Keratinocyte (primary cell): Measurements from ENCODE around the gene TRPV4. TPM values are rescaled to one million over a fixed set of nuclear protein-coding genes. Genes with fewer than 3 reads are reported as not detected.

Experiments
- DNase-seq: peaks from one replicate; pipeline ENCODE4 v3.0.0-alpha.2; 2011; ENCODE audit warnings: low read depth, missing footprints, low spot score
- FAIRE-seq: peaks from 2 replicates; lab custom pipeline; 2011; peaks lifted over from hg19 to GRCh38; lab: Jason Lieb, UNC
- H2AFZ ChIP-seq: 2 replicates; pipeline ENCODE4 v1.6.0; 2012; ENCODE audit warnings: low read length, control low read depth, inconsistent platforms; ENCODE audit not compliant: control insufficient read depth
- H3K27ac ChIP-seq: 2 replicates; pipeline ENCODE4 v1.5.1; 2011; ENCODE audit warnings: low read length; ENCODE audit not compliant: control insufficient read depth, insufficient read depth
- H3K27me3 ChIP-seq: 3 replicates; pipeline ENCODE4 v1.6.0; 2011; ENCODE audit warnings: low read length; ENCODE audit not compliant: control insufficient read depth, insufficient read depth; ENCODE audit errors: extremely low read depth
- H3K36me3 ChIP-seq, 2 experiments: 2 replicates in 1 of 2; 3 replicates in 1 of 2; pipeline ENCODE4 v1.5.1; 2011; ENCODE audit warnings: low read length in 2 of 2, mild to moderate bottlenecking in 1 of 2; ENCODE audit not compliant: control insufficient read depth in 2 of 2, insufficient read depth in 2 of 2; ENCODE audit errors: extremely low read depth in 1 of 2
- H3K4me1 ChIP-seq: 3 replicates; pipeline ENCODE4 v1.5.1; 2011; ENCODE audit warnings: low read length; ENCODE audit not compliant: control insufficient read depth, insufficient read depth; ENCODE audit errors: extremely low read depth
- H3K4me2 ChIP-seq: 3 replicates; pipeline ENCODE4 v1.6.0; 2011; ENCODE audit warnings: low read depth, low read length; ENCODE audit not compliant: control insufficient read depth, insufficient read depth; ENCODE audit errors: extremely low read depth
- H3K4me3 ChIP-seq, 3 experiments: fragments of 200-600 bp in 1 of 3; sonication (generic) in 1 of 3; 2 replicates in 2 of 3; 3 replicates in 1 of 3; pipeline ENCODE4 v1.5.1; 2011 to 2016; ENCODE audit warnings: low read length in 3 of 3, mild to moderate bottlenecking in 3 of 3, control low read depth in 2 of 3, inconsistent platforms in 1 of 3, low read depth in 1 of 3, mixed read lengths in 1 of 3, mixed run types in 1 of 3, moderate library complexity in 1 of 3; ENCODE audit not compliant: control insufficient read depth in 2 of 3, insufficient read depth in 2 of 3; ENCODE audit errors: extremely low read depth in 1 of 3
- H3K79me2 ChIP-seq: 2 replicates; pipeline ENCODE4 v1.6.0; 2012; ENCODE audit warnings: low read length; ENCODE audit not compliant: control insufficient read depth, insufficient read depth
- H3K9ac ChIP-seq: 3 replicates; pipeline ENCODE4 v1.6.0; 2011; ENCODE audit warnings: low read length; ENCODE audit not compliant: control insufficient read depth, insufficient read depth; ENCODE audit errors: extremely low read depth
- H3K9me1 ChIP-seq: 3 replicates; pipeline ENCODE4 v1.6.0; 2011; ENCODE audit warnings: low read length; ENCODE audit not compliant: control insufficient read depth, insufficient read depth; ENCODE audit errors: extremely low read depth
- H3K9me3 ChIP-seq: 2 replicates; pipeline ENCODE4 v1.5.1; 2012; ENCODE audit warnings: low read depth, low read length; ENCODE audit not compliant: control insufficient read depth
- H4K20me1 ChIP-seq: 3 replicates; pipeline ENCODE4 v1.6.0; 2011; ENCODE audit warnings: low read length; ENCODE audit not compliant: control insufficient read depth, insufficient read depth; ENCODE audit errors: extremely low read depth
- CTCF ChIP-seq, 3 experiments: IDR thresholded peaks in 1 of 3; conservative IDR thresholded peaks in 1 of 3; optimal IDR thresholded peaks in 1 of 3; 2 replicates in 2 of 3; 3 replicates in 1 of 3; pipeline versions ENCODE3 to v1.5.1; 2011; ENCODE audit warnings: low read length in 3 of 3, mild to moderate bottlenecking in 3 of 3, moderate library complexity in 2 of 3, control low read depth in 1 of 3, inconsistent platforms in 1 of 3; ENCODE audit not compliant: insufficient read depth in 2 of 3; ENCODE audit errors: extremely low read depth in 1 of 3
- EZH2 ChIP-seq: IDR thresholded peaks from one replicate; pipeline ENCODE4 v1.6.1; 2012; ENCODE audit warnings: inconsistent platforms, mild to moderate bottlenecking, low read length, moderate library complexity
- dilution Hi-C: fragments of 300-500 bp; cut with MboI; formaldehyde crosslinking; loops from one replicate; pipeline ENCODE4 v1.7.0; 2020; ENCODE audit warnings: low sequenced_read_pairs; ENCODE audit not compliant: extremely low pct_ligation_motif_present
- polyA plus RNA-seq, 5 experiments: library from polyadenylated mRNA; depleted of rRNA in 3 of 5; stranded (reverse) in 3 of 5; stranded (forward) in 1 of 5; unstranded in 1 of 5; fragments of >200 nt; gene quantifications; 1 replicate in 1 of 5; 2 replicates in 3 of 5; 3 replicates in 1 of 5; pipeline versions ENCODE4 v1.2.1 to v1.2.3, GENCODE V29; 2011 to 2012; ENCODE audit warnings: missing spikeins in 2 of 5, low read depth in 1 of 5, low replicate concordance in 1 of 5

TRPV4 gene
- polyA plus RNA-seq, 1 donor (not counting 4 experiments of a cell fraction or from before 2014, with no cell fraction given): 0.46 TPM

- Histone ChIP-seq H3K79me2 (no peaks in the 10 kb centered on the region), H3K9me1 (no peaks in the 10 kb centered on the region), H3K9me3 (no peaks in the 10 kb centered on the region), H4K20me1 (no peaks in the 10 kb centered on the region), H3K4me1 (no peaks in the 10 kb centered on the region), H3K27ac (no peak overlapping the region), H3K4me3 (no peak overlapping the region), H3K27me3 (no peaks in the 10 kb centered on the region), H3K9ac (no peak overlapping the region), H3K36me3 (no peaks in the 10 kb centered on the region), H2AFZ (no peak overlapping the region), H3K4me2 (no peak overlapping the region)
- TF ChIP-seq CTCF (optimal IDR thresholded peaks at IDR 0.05 in 1 of 3, IDR thresholded peaks at IDR 0.05 in 1 of 3, conservative IDR thresholded peaks at IDR 0.05 in 1 of 3; ENCODE audit: extremely low read depth in 1 of 3, insufficient read depth in 2 of 3, low read length in 3 of 3) (no peak), EZH2 (no peak)
- FAIRE-seq (no peak), DNase-seq (no peak)
- dilution Hi-C loops: no loop called here
Observed at GRCh38 chr12:109738209-109738608, 95.0 kb downstream of the TRPV4 start.

- Histone ChIP-seq H3K79me2 (no peaks in the 10 kb centered on the region), H3K27me3 (no peaks in the 10 kb centered on the region), H3K4me3 (no peak overlapping the region), H3K4me1 (no peaks in the 10 kb centered on the region), H3K4me2 (no peak overlapping the region), H3K36me3 (no peaks in the 10 kb centered on the region), H3K9me1 (no peaks in the 10 kb centered on the region), H4K20me1 (no peaks in the 10 kb centered on the region), H2AFZ (no peak overlapping the region), H3K9me3 (no peaks in the 10 kb centered on the region), H3K27ac (no peak overlapping the region), H3K9ac (no peak overlapping the region)
- no peak for TF ChIP-seq EZH2
- no peak for TF ChIP-seq CTCF (optimal IDR thresholded peaks at IDR 0.05 in 1 of 3, IDR thresholded peaks at IDR 0.05 in 1 of 3, conservative IDR thresholded peaks at IDR 0.05 in 1 of 3; ENCODE audit: extremely low read depth in 1 of 3, insufficient read depth in 2 of 3, low read length in 3 of 3)
- DNase-seq (no peak), FAIRE-seq (no peak)
- dilution Hi-C loops: no loop called here
Observed at GRCh38 chr12:109737631-109738030, 95.6 kb downstream of the TRPV4 start.
